Heart left ventricle (tissue), 13 donors: Measurements from ENCODE around the gene ZBTB21.

Source experiments
- CTCF ChIP-seq, 12 donors: fragments of 200-600 bp; sonication (generic) in 4 of 12; IDR thresholded peaks; one replicate each; pipeline versions ENCODE4 v1.5.0 to v1.8.0; 2018 to 2022; ENCODE audit warnings: antibody characterized with exemption in 12 of 12, mild to moderate bottlenecking in 5 of 12
- POLR2A ChIP-seq, 2 donors: fragments of 450-650 bp; IDR thresholded peaks; one replicate each; pipeline ENCODE4 v1.6.1; 2017; ENCODE audit warnings: antibody characterized with exemption in 2 of 2, mild to moderate bottlenecking in 2 of 2, moderate library complexity in 2 of 2
- donor health status: ischemic (EF 13 %, LVEDD 7.1; RV severe dilation, severe dysfunction).
- donor health status: DM: no; HTN: yes; CAD: no.
- donor health status: DM: no; HTN: no; CAD: no.
- donor health status: ischemic (EF 25% LVEDD 6.9; RV normal size, moderate dysfunction).
- donor health status: ischemic (EF 25% LVEDD 5.7; RV mildly dilated, moderate dysfunction).
- donor health status: ischemic (EF 35%, LVEDD 5.7; RV mildly dilated, moderate dysfunction).
- donor health status: nonischemic (EF 11% LVEDD 7.7; RV severe dilation, severe dysfunction).
- donor health status: DM: yes; HTN: yes; CAD: no.
- donor health status: PGD.
- donor health status: ischemic (EF 29% LVEDD 5.4; RV normal size, mild dysfunction).
- donor health status: nonischemic (EF 23%, LVEDD 6.1; RV moderate dilation, normal function).

GRCh38 chr21:41942457-41942856 lies 67.7 kb downstream of the ZBTB21 start:
- TF ChIP-seq CTCF (IDR thresholded peaks at IDR 0.05) (no peak), POLR2A (IDR thresholded peaks at IDR 0.05) (no peak)
